ENCODE measurements around the gene LDLRAD4. TPM values are rescaled to one million over a fixed set of nuclear protein-coding genes. Genes with fewer than 3 reads are reported as not detected.
A peak's percentile ranks its signal among the peaks of the same experiment; 100 is the strongest.
"Not testable (repeated sequence)": the region's sequence is repeated elsewhere in the genome, so short reads cannot be mapped to it uniquely, and the experiment has no call there.

The LDLRAD4 gene
- total RNA-seq, 1 experiment from 2014 or later, result 15.5 TPM

DNA sequence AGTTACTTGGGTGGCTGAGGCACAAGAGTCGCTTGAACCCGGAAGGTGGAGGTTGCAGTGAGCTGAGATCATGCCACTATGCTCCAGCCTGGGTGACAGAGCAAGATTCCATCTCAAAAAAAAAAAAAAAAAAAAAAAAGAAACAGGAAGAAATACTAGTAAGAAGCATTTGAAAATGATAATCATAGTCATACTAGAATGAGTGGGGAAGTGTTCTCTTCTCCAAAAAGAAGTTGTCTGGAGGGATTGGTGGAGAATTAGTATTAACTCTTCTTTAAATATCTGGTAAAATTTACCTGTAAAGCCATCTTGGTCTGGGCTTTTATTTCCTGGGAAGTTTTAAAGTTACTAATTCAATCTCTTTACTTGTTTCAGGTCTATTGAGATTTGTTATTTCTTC is 376.0 kb downstream of the LDLRAD4 start:
- DNase-seq (ENCODE audit: low read depth, low spot score), result no peak
- in situ Hi-C loops (cut with HindIII; ENCODE audit: low pct_unique_long_range_greater_than_20kb, low sequenced_read_pairs), result no loop called here

DNA sequence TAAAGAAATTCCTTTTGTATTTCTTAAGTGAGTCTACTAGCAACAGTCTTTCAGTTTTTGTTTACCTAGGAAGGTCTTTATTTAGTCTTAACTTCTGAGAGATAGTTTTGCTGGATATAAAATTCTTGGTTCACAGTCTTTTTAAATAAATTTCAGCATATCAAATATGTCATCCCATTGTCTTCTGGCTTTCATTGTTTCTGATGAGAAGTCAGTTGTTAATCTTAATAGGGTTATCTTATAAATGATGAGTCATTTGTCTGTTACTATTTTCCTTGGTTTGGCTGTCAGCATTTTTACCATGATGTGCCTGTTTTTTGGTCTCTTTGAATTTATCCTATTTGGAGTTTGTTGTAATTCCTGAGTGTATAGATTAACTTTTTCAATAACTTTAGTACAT is 378.5 kb downstream of the LDLRAD4 start:
- in situ Hi-C loops (cut with HindIII; ENCODE audit: low pct_unique_long_range_greater_than_20kb, low sequenced_read_pairs), result no loop called here

DNA sequence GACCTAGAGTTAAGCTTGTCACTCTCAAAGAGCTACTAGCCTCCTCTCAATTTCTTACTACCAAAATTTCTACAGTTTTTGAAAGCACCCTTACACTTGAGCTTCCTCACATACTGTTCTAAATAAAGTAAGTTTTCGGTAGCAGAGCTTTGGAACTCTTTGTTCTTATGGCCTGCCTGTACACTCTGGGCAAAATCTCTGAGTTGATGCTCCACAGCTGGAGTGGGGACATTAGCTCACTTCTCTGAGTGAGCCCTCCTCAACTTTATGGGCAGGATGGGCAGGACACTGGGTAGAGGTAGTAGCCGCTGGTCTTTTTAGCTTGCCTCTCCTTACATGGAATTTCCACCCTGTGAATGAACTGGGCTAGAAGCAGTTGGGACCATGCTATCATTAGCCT is 380.0 kb downstream of the LDLRAD4 start:
- in situ Hi-C loops (cut with HindIII; ENCODE audit: low pct_unique_long_range_greater_than_20kb, low sequenced_read_pairs), result no loop called here
- DNase-seq (ENCODE audit: low read depth, low spot score), result no peak

More for the DNA sequence above, 378.5 kb downstream of the LDLRAD4 start:
- DNase-seq (ENCODE audit: low read depth, low spot score), result no peak

DNA sequence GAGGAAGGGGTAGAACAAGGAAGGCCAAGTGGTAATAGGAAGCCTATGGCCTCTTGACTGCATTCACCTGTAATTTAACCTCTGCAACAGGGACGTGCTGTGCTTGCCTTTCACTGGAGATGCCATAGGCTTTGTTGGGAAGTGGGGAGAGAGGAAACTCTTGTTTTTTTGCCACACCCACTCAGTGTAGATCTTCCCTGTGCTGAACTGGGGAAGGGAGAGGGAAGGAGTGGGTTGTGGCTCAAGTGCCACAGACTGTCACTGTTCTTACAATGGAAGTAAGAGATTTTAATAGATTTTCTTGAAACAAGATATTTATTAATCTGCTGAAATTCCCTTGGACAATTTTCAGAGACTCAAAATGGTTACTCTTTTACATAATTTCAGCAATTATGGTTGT is 380.5 kb downstream of the LDLRAD4 start:
- DNase-seq (ENCODE audit: low read depth, low spot score), result no peak
- in situ Hi-C loops (cut with HindIII; ENCODE audit: low pct_unique_long_range_greater_than_20kb, low sequenced_read_pairs), result no loop called here

DNA sequence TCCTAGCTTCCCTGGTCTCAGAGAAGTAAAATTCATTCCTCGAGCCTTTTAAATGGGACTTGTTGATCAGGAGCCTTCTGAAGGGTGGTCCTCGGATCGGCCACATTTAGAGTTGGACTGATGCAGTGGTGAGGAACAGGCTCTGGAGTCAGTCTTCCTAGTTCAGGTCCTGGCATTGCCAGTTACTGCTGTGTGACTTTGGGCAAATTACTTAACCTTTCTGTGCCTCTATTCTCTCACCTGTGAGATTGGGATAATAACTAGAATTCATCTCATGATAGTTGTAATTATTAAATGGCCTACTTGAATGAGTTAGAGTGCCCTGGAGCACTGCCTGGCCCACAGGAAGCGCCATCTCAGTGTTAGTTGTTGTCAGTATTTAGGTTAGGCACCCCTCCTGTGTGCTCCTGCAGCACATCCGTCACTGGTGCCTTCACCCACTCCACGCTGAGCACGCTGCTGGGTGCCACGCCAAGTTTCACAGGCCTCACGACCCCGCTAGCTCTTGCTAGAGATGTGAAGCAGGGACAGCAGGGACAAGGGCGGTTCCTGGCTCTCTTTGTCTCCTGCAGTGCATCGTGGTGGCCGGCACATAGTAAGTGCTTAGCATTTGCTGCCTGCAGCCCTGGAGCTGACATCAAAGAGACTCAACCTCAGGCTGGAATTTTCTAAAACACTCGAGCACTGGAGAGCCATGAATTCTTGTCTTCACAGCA is 384.9 kb downstream of the LDLRAD4 start:
- DNase-seq (ENCODE audit: low read depth, low spot score), result no peak
- in situ Hi-C loops (cut with HindIII; ENCODE audit: low pct_unique_long_range_greater_than_20kb, low sequenced_read_pairs), result no loop called here

DNA sequence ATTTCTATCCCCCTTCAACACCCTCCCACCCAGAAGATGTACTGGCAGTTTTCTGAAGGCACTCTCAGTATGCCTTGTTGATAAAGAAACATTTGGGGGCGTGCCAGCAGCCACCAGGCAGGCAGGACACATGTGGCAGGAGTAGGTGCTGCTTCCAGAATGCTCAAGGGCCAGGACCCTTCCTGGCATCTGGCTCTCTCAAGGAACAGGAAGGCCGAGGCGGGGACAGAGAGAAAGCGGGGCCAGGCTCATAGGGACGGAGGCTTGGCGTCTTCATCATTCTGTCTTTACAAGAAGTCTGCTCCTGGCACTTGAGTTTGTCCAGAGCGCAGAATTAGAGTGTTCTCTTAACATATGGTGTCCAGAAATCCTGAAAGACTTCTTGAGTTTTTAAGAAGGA is 386.2 kb downstream of the LDLRAD4 start:
- in situ Hi-C loops (cut with HindIII; ENCODE audit: low pct_unique_long_range_greater_than_20kb, low sequenced_read_pairs), result no loop called here
- no peak for DNase-seq (ENCODE audit: low read depth, low spot score)

DNA sequence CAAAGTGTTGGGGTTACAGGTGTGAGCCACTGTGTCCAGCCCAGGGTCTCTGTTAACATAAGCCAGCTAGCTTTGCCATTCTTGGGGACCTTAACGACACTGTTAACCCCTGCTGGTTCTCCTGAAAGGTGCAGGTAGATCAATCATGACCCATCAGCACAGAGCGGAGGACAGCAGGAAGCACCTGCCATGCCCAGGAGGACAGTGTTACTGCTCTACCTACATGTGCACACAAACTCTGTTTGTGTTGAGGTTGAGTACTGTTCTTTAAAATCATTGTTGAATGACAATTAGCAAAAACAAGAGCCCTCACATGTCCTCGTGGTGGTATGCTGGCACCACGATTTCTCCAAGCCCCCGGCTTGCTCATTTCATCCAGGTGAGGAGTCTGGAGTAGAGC is 386.9 kb downstream of the LDLRAD4 start:
- in situ Hi-C loops (cut with HindIII; ENCODE audit: low pct_unique_long_range_greater_than_20kb, low sequenced_read_pairs), result no loop called here

DNA sequence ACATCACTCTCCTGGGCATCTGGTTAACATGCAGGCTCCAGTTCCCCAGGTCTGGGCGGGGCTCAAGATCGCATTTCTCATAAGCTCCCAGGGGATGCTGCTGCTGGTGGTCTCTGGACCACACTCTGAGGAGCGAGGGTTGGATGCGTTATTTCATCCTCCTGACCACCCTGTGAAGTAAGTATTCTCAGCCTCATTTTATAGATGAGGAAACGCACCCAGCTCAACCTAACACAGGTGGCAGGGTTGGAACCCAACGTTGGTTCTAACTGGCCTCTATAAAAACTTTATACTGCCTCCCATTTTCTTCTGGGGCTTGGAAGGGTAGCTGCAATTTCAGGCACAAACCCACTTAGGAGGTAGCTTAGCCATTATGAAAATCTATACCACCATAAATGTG is 387.3 kb downstream of the LDLRAD4 start:
- in situ Hi-C loops (cut with HindIII; ENCODE audit: low pct_unique_long_range_greater_than_20kb, low sequenced_read_pairs), result no loop called here
- DNase-seq (ENCODE audit: low read depth, low spot score), result no peak

More for the DNA sequence above, 386.9 kb downstream of the LDLRAD4 start:
- DNase-seq (ENCODE audit: low read depth, low spot score), result no peak

DNA sequence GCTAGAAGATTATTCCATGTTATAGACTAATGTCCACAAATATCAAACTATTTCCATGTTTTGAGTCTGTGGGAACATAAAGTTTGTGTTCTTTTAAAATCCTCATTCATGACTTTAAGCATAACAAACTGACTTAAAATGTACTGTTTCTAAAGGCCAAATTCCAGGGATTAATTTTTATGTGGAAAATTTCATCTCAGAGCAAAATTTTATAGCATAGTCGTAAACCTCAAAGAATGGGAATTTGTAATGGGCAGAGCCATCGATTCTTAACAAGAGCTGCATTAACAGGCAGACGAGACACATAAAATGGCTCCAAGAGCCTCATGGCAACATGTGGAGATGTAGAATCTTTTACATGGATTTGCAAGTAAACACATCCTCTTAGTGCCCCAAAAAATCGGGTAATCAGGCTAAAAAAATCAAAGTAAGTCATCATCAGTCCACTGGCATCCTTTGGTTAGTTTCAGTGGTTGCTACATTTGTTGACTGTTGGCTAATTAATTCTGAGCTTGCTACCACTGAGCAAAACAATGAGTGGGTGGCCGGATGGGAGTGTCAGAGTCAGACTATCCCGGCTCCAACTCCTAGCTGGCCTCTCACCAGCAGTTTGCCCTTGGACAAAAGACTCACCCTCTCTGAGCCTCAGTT is 388.2 kb downstream of the LDLRAD4 start:
- no peak for DNase-seq (ENCODE audit: low read depth, low spot score)
- in situ Hi-C loops (cut with HindIII; ENCODE audit: low pct_unique_long_range_greater_than_20kb, low sequenced_read_pairs), result no loop called here

DNA sequence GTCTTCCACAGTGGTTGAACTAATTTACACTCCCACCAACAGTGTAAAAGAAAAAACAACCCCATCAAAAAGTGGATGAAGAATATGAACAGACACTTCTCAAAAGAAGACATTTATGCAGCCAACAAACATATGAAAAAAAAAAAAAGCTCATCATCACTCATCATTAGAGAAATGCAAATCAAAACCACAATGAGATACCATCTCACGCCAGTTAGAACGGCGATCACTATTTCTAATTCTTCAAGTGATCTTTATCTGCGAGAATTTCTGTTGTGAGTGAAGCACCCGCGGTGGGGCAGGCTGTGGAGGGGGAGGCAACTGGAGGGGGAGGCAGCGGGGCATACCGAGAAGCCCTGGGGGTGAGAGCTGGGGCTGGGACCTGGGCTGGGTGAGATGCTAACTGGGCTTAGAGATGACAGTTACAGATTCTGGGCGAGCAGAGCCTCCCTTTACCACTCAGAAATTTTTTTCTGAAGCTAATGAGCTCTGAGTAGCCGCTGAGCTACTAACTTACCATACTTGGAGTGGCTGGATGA is 389.5 kb downstream of the LDLRAD4 start:
- in situ Hi-C loops (cut with HindIII; ENCODE audit: low pct_unique_long_range_greater_than_20kb, low sequenced_read_pairs); DNase-seq (ENCODE audit: low read depth, low spot score): not testable (repeated sequence)

DNA sequence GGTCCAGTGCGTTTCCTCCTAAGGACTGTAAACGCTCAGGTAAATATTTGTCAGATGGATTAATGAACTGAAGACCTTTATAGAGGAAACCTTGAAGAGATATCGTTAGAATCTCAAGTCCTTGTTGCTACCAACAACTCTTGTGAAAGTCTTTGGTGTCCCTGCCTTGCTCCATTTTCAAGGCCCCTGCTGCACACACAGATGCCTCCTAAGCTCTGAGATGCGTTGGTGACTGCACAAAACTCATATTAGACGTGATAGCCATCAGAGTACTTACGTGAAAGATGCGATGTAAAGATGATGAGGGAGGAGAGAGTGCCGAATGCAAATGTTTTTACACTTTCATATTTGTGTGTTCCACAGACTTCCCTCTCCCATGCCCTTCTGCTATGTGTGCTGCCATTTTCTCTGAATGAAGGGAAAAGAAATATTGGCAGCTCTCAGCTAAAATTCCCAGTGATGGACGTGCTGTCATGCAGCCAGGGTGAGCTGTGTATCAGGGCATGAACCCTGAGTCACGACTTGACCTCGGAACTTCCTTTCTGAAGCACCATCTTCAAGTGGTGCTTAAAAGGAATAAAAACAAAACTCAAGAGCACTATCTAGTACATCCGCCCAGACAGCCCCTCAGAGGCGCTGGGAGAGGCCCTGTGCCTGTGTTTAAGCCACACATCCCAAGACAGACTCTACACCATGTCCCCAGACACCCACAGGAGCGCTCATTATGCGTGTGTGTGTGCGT is 390.4 kb downstream of the LDLRAD4 start:
- DNase-seq (ENCODE audit: low read depth, low spot score), result no peak
- in situ Hi-C loops (cut with HindIII; ENCODE audit: low pct_unique_long_range_greater_than_20kb, low sequenced_read_pairs), result no loop called here

DNA sequence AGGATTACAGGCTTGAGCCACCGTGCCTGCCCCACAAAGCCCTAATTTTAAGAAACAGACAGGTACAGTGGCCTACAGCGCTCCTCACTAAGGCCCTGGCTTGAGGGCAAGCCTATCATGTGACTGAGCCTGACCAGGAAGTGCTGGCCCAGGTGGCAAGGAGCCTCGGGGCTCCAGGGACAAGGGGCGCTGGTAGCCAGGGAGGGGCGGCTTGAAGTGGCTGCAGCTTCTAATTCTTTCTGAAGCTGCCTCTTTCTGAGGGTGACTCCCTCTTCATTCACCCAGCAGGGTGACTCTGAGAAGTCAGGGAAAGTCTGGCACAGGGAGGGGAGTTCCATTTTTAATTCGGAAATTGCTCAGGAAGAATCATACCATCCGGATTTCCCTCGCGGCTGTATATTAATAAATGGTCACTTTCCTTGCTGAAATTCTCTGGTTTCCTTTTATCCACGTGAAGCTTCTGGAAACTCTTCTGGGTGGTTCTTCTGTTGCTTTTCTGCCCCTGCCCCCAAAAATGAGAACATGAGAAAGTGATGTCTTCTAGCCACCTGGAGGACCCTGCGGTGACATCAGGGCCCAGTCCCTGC is 392.1 kb downstream of the LDLRAD4 start:
- in situ Hi-C loops (cut with HindIII; ENCODE audit: low pct_unique_long_range_greater_than_20kb, low sequenced_read_pairs), result no loop called here

DNA sequence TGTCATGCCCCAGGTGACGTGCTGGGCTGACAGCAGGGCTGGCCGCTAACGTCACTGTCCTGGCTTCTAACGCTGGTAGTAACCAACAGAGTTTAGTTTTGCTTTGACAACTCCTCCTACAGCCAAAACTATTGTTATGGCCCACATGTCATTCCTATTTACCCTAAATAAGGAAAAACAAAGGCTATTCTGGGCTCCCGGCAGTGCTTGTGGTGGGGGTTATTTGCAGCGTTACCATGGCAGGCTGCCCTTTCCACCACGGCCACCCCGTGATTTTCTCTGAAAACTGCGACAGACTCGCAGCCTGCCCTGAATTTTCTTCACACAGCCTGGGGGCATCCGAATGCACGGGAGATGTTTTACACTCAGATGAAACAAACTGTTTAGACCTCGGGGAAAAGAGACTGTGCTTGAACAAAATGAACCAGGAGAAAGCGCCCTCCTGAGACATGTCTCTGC is 392.6 kb downstream of the LDLRAD4 start:
- in situ Hi-C loops (cut with HindIII; ENCODE audit: low pct_unique_long_range_greater_than_20kb, low sequenced_read_pairs), result no loop called here

More for the DNA sequence above, 392.1 kb downstream of the LDLRAD4 start:
- DNase-seq (ENCODE audit: low read depth, low spot score), result no peak

DNA sequence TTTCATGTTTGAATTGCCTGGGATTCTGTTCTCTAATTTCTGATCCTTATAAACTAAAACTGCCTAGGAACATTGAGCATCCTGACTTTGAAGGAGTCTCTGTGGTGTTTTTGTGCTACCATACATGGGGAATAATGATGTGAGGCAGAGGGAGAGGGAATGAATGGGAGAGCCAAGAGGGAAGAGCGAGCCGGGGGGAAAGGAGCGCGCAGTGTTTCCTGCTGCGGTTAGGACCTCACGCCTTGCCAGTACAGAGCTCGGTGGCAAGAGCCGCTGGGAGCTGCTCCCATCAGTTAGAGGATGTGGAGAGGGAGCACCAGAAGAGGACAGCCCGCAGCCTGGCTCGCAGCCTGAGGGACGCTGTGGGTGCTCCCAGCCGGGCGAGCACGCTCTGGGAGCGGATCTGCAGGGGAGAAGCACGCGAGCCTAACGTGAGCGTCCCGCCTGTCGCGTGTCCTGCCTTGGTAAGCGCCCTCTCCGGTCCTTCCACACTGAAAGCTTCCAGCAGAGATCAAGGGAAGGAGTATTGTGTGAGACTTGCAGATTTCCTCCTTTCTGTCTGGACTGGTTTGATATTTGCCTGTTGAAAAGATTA is 393.1 kb downstream of the LDLRAD4 start:
- in situ Hi-C loops (cut with HindIII; ENCODE audit: low pct_unique_long_range_greater_than_20kb, low sequenced_read_pairs), result no loop called here
- no peak for DNase-seq (ENCODE audit: low read depth, low spot score)

More for the DNA sequence above, 392.6 kb downstream of the LDLRAD4 start:
- peak; percentile 28 for DNase-seq (ENCODE audit: low read depth, low spot score)

DNA sequence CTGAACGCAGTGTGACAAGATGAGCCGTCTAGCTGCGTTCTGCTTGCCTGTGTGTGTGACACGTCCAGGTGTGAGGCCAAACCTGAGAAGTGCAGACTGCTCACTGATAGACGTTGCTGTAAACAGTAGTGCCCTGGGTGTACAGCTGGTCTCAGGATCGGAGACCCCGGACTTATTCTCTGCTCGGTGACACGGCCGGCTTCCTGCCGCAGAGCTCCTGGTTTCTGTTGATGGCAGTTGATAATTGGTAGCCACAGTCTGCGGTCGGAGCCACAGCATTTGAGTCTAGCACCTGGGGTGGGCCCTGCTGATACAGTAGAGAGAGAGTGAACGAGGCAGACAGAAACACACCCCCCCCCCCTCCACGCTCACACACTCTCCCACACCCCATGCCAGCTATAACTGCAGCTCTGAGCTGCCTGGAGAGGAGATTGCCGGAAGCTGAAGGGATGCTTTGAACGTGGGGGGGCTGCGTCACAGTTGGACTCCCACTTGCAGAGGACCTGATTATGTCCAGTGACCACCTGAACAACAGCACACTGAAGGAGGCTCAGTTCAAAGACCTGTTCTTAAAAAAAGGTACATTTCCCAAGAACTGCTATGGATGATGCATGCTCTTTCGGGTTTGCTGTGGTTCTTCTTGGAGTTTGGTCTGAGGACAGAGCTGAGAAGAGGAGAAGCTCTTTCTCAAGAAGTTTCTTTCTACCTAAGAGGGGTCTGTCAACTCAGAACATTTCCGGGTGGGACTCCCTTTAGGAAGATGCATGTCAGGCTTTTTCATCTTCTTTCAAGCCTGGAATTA is 393.8 kb downstream of the LDLRAD4 start:
- in situ Hi-C loops (cut with HindIII; ENCODE audit: low pct_unique_long_range_greater_than_20kb, low sequenced_read_pairs), result no loop called here

DNA sequence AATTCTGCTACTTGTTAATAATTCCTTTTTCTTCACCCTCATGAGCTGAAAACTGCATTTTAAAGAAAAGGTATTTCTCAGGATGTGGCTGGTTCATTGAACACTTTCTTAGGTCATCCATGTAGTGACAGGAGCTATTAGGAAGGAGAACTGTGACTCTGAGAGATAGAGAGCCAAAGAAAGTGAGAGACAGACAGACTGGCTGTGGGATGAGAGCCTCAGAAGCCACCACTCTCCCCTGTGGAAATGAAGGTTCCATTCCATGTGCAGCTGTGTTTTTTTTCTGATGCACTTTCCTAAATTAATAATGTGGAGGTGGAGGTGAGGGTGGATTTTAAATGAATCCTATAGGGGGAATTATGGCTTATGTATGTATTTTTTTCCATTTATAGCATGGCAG is 394.5 kb downstream of the LDLRAD4 start:
- in situ Hi-C loops (cut with HindIII; ENCODE audit: low pct_unique_long_range_greater_than_20kb, low sequenced_read_pairs), result no loop called here
- no peak for DNase-seq (ENCODE audit: low read depth, low spot score)

More for the DNA sequence above, 393.8 kb downstream of the LDLRAD4 start:
- no peak for DNase-seq (ENCODE audit: low read depth, low spot score)

Measured in SK-MEL-5 (cell line).